OCI-LY1 (cell line): Measurements from ENCODE around the gene RAI1.
A peak's percentile ranks its signal among the peaks of the same experiment; 100 is the strongest.

ENCODE experiments used
- H2AFZ ChIP-seq: fragments of 200-600 bp; sonication (generic), shearing (Covaris generic); 2 replicates; pipeline ENCODE4 v1.6.0; 2014; ENCODE audit warnings: antibody characterized with exemption, mild to moderate bottlenecking, low read length
- H3F3A ChIP-seq: fragments of 200-600 bp; sonication (generic), shearing (Covaris generic); 2 replicates; pipeline ENCODE4 v1.6.0; 2014; ENCODE audit warnings: mild to moderate bottlenecking, antibody characterized with exemption, low read length, moderate library complexity; ENCODE audit not compliant: insufficient read depth
- H3K27ac ChIP-seq: fragments of 200-600 bp; sonication (generic); 2 replicates; pipeline ENCODE4 v1.5.1; 2014; ENCODE audit warnings: low read length, mixed run types, mild to moderate bottlenecking, low read depth; ENCODE audit not compliant: poor library complexity, severe bottlenecking
- H3K27me3 ChIP-seq: fragments of 200-600 bp; sonication (generic); 2 replicates; pipeline ENCODE4 v1.6.0; 2014; ENCODE audit warnings: antibody characterized with exemption, mild to moderate bottlenecking, low read length, moderate library complexity; ENCODE audit not compliant: insufficient read depth
- H3K36me3 ChIP-seq: fragments of 200-600 bp; sonication (generic); 2 replicates; pipeline ENCODE4 v1.6.1; 2014; ENCODE audit warnings: mild to moderate bottlenecking, antibody characterized with exemption, low read length, moderate library complexity, mixed read lengths; ENCODE audit not compliant: insufficient read depth
- H3K4me1 ChIP-seq: fragments of 200-600 bp; sonication (generic); 2 replicates; pipeline ENCODE4 v1.5.1; 2014; ENCODE audit warnings: mild to moderate bottlenecking, low read length, moderate library complexity; ENCODE audit not compliant: insufficient read depth, severe bottlenecking
- H3K4me2 ChIP-seq: fragments of 200-600 bp; sonication (generic), shearing (Covaris generic); 2 replicates; pipeline ENCODE4 v1.6.1; 2014; ENCODE audit warnings: low read length
- H3K4me3 ChIP-seq: fragments of 200-600 bp; sonication (generic); 2 replicates; pipeline ENCODE4 v1.5.1; 2014; ENCODE audit warnings: low read length, low read depth, mild to moderate bottlenecking, mixed read lengths; ENCODE audit not compliant: poor library complexity, severe bottlenecking
- H3K79me2 ChIP-seq: fragments of 200-600 bp; shearing (Covaris generic); 2 replicates; pipeline ENCODE4 v1.6.1; 2016; ENCODE audit warnings: mixed run types, low read length, mixed read lengths; ENCODE audit not compliant: insufficient read depth
- H3K9ac ChIP-seq: fragments of 200-600 bp; sonication (generic), shearing (Covaris generic); 2 replicates; pipeline ENCODE4 v1.6.1; 2014; ENCODE audit warnings: mild to moderate bottlenecking, low read length, mixed read lengths
- H3K9me2 ChIP-seq: fragments of 200-600 bp; sonication (generic), shearing (Covaris generic); 2 replicates; pipeline ENCODE4 v1.6.1; 2014; ENCODE audit warnings: low read depth, mild to moderate bottlenecking, low read length, mixed read lengths
- H3K9me3 ChIP-seq: fragments of 200-600 bp; shearing (Covaris generic); 2 replicates; pipeline ENCODE4 v1.6.1; 2014; ENCODE audit warnings: low read length, mixed read lengths
- H4K20me1 ChIP-seq: fragments of 200-600 bp; sonication (generic), shearing (Covaris generic); 2 replicates; pipeline ENCODE4 v1.6.0; 2016; ENCODE audit warnings: mild to moderate bottlenecking, low read length; ENCODE audit not compliant: insufficient read depth
- EZH2 ChIP-seq: fragments of 200-600 bp; sonication (generic), shearing (Covaris generic); IDR thresholded peaks from 2 replicates; pipeline ENCODE4 v1.8.0; 2017; ENCODE audit warnings: borderline replicate concordance, mixed run types, mild to moderate bottlenecking, antibody characterized with exemption, low read length, moderate library complexity, mixed read lengths
- TF ChIP-seq, protein P1 (sequence below): fragments of 200-600 bp; sonication (generic), shearing (Covaris generic); IDR thresholded peaks from 2 replicates; pipeline ENCODE4 v1.5.1; 2017; ENCODE audit warnings: mild to moderate bottlenecking, antibody characterized with exemption, low read length, moderate library complexity, mixed read lengths

Gene RAI1

DNA sequence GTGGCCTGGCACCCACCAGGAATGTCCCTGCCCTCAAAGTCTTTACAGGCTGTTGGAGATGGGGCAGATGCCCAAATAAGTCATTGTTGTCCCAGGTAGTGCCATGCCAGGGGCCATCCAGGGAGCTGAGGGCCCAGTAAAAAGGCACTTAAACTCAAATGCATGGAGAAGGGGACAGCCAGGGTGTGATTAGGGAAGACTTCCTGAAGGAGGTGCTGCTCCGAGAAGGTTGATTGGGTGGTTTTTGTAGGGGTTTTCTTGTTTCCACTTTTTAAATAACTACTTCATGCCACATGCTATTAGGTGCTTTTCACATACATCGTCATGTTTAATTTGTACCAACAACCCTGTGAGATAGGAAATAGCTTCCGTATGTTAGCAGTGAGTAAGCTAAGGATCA, 66.9 kb downstream of the RAI1 start:
- TF ChIP-seq EZH2 = no peak
- TF ChIP-seq, protein P1, sequence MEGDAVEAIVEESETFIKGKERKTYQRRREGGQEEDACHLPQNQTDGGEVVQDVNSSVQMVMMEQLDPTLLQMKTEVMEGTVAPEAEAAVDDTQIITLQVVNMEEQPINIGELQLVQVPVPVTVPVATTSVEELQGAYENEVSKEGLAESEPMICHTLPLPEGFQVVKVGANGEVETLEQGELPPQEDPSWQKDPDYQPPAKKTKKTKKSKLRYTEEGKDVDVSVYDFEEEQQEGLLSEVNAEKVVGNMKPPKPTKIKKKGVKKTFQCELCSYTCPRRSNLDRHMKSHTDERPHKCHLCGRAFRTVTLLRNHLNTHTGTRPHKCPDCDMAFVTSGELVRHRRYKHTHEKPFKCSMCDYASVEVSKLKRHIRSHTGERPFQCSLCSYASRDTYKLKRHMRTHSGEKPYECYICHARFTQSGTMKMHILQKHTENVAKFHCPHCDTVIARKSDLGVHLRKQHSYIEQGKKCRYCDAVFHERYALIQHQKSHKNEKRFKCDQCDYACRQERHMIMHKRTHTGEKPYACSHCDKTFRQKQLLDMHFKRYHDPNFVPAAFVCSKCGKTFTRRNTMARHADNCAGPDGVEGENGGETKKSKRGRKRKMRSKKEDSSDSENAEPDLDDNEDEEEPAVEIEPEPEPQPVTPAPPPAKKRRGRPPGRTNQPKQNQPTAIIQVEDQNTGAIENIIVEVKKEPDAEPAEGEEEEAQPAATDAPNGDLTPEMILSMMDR = peak; percentile 18; the same call in 1 of the 2 replicates
- Histone ChIP-seq H3K36me3 (no peaks in the 10 kb centered on the region; the same call in 1 of the 2 replicates), H3K27ac (no peak overlapping the region), H3K4me1 (peaks cover 42% of the 10 kb centered on the region), H3K4me2 (no peak overlapping the region), H2AFZ (no peak overlapping the region), H3K4me3 (no peak overlapping the region), H3K9me3 (no peaks in the 10 kb centered on the region), H3K79me2 (no peaks in the 10 kb centered on the region), H3F3A (no peaks in the 10 kb centered on the region), H3K9ac (no peak overlapping the region), H4K20me1 (no peaks in the 10 kb centered on the region), H3K27me3 (peaks cover 6% of the 10 kb centered on the region), H3K9me2 (no peaks in the 10 kb centered on the region)

GRCh38 chr17:17748604-17749003, 67.3 kb downstream of the RAI1 start:
- H3K27me3 ChIP-seq = peaks cover 4% of the 10 kb centered on the region
- peak overlapping the region; percentile 58; the same call in 1 of the 2 replicates for H3K4me2 ChIP-seq
- H3K4me1 ChIP-seq = peaks cover 47% of the 10 kb centered on the region
- no peak for TF ChIP-seq EZH2
- TF ChIP-seq, protein P1 = no peak
- H3K9me2 ChIP-seq = no peaks in the 10 kb centered on the region
- peak overlapping the region; percentile 47; the same call in 1 of the 2 replicates for H3K9ac ChIP-seq
- H3K4me3 ChIP-seq = peak overlapping the region; percentile 43
- no peaks in the 10 kb centered on the region for H3K9me3 ChIP-seq
- no peaks in the 10 kb centered on the region for H3F3A ChIP-seq
- no peaks in the 10 kb centered on the region for H3K79me2 ChIP-seq
- no peaks in the 10 kb centered on the region; the same call in 1 of the 2 replicates for H3K36me3 ChIP-seq
- no peak overlapping the region for H2AFZ ChIP-seq
- no peaks in the 10 kb centered on the region for H4K20me1 ChIP-seq
- H3K27ac ChIP-seq = no peak overlapping the region

DNA sequence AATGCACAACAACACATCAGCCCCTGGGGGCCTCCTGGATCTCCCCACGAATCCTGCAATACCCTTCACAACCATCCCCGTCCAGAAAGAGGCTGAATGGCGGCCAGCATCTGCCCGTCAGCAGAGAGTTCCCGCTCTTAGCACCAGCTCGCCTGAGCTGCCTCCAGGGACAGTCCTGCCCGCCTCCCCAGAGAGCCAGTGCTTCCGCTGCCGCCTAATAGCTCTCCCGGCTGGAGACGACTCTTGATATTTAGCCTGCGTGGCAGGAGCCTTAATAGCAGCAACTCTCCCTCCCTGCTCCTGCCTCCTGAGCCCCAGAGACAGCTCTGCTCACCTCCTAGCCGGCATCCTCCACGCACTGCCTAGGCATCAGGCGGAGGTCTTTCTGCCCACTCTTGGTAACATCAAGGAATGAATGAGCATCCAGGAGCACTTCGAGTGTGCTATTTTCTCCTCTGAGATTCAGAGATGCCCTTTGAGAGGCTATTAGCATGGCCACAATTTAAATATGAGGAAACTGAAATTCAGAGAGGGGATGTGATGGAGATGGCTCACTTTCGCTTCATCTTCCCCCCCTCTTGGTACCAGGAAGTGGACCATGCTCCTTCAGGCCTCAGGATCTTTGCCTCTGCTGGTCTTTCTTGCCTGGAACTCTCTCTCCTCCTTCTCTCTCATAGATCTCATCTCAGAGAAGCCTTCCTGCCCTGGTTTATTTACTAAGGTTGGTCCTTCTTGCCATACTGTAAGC, 67.9 kb downstream of the RAI1 start:
- Histone ChIP-seq H3K4me3 (peak overlapping the region; percentile 43), H4K20me1 (no peaks in the 10 kb centered on the region), H3K9ac (peak overlapping the region; percentile 47), H3K36me3 (no peaks in the 10 kb centered on the region; the same call in 1 of the 2 replicates), H3K4me1 (peaks cover 52% of the 10 kb centered on the region), H2AFZ (peak overlapping the region; percentile 48; the same call in 1 of the 2 replicates), H3F3A (no peaks in the 10 kb centered on the region), H3K4me2 (peak overlapping the region; percentile 58), H3K79me2 (no peaks in the 10 kb centered on the region), H3K9me2 (no peaks in the 10 kb centered on the region), H3K27me3 (peaks cover 4% of the 10 kb centered on the region), H3K9me3 (no peaks in the 10 kb centered on the region), H3K27ac (peak overlapping the region; percentile 96)
- TF ChIP-seq, protein P1 = no peak
- no peak for TF ChIP-seq EZH2
